Breast epithelium (tissue), 3 donors: ENCODE results near the gene KLHL10.

Source experiments
- CTCF ChIP-seq, 3 donors: fragments of 450-650 bp; IDR thresholded peaks; one replicate each; pipeline ENCODE4 v1.5.1; 2016 to 2017; ENCODE audit warnings: antibody characterized with exemption in 3 of 3, mild to moderate bottlenecking in 3 of 3, moderate library complexity in 3 of 3
- POLR2A ChIP-seq: fragments of 450-650 bp; IDR thresholded peaks from one replicate; pipeline ENCODE4 v1.6.1; 2016; ENCODE audit warnings: antibody characterized with exemption, mild to moderate bottlenecking, moderate library complexity
- POLR2AphosphoS5 ChIP-seq, 3 donors: sonication (generic); formaldehyde crosslinking; IDR thresholded peaks; one replicate each; pipeline ENCODE4 v1.6.1; 2017; ENCODE audit warnings: antibody characterized with exemption in 3 of 3

- TF ChIP-seq CTCF (IDR thresholded peaks at IDR 0.05) = no peak
- TF ChIP-seq POLR2AphosphoS5 (IDR thresholded peaks at IDR 0.05) = no peak
- TF ChIP-seq POLR2A = no peak
These were observed 53.8 kb downstream of the KLHL10 start for GRCh38 chr17:41891135-41892020.
